WTC11 (cell line): Measurements from ENCODE around the gene CCDC74B. TPM values are rescaled to one million over a fixed set of nuclear protein-coding genes. Genes with fewer than 3 reads are reported as not detected.
"Not testable (repeated sequence)": the region's sequence is repeated elsewhere in the genome, so short reads cannot be mapped to it uniquely, and the experiment has no call there.

Source experiments
- ATAC-seq: fragments of 200-7000 bp; cut with Tn5 transposase; 2 replicates; pipeline ENCODE4 v1.10.0; 2021; ENCODE audit warnings: mild to moderate bottlenecking, moderate library complexity
- Bru-seq: library from RNA; stranded (reverse); fragments of 400-500 nt; gene quantifications from one replicate; lab custom pipeline; 2021; lab: Mats Ljungman, UMichigan
- CTCF ChIA-PET: fragments of 300-600 bp; sonication (Branson Sonifier 250); formaldehyde crosslinking; loops from one replicate; lab custom pipeline; 2021; ENCODE audit warnings: antibody characterized with exemption; lab: Charles Lee
- POLR2A ChIA-PET: fragments of 350-600 bp; sonication (Branson Sonifier 250); formaldehyde crosslinking; loops from one replicate; lab custom pipeline; 2021; ENCODE audit warnings: antibody characterized with exemption; lab: Charles Lee
- DNase-seq: peaks from one replicate; pipeline ENCODE4 v3.0.0; 2021; ENCODE audit warnings: low spot score
- H3K27ac Mint-ChIP-seq: 2 replicates; pipeline ENCODE4 v1.8.0; 2021; ENCODE audit warnings: mixed read lengths
- H3K27me3 Mint-ChIP-seq: 2 replicates; pipeline ENCODE4 v1.8.0; 2021; ENCODE audit warnings: low read depth, mild to moderate bottlenecking, moderate library complexity, mixed read lengths
- H3K36me3 Mint-ChIP-seq: 2 replicates; pipeline ENCODE4 v1.8.0; 2021; ENCODE audit warnings: mixed read lengths
- H3K4me1 Mint-ChIP-seq: 2 replicates; pipeline ENCODE4 v1.8.0; 2022; ENCODE audit warnings: mixed read lengths
- H3K4me3 Mint-ChIP-seq: 2 replicates; pipeline ENCODE4 v1.8.0; 2021; ENCODE audit warnings: mild to moderate bottlenecking, moderate library complexity, mixed read lengths
- H3K9me3 Mint-ChIP-seq: 2 replicates; pipeline ENCODE4 v1.8.0; 2021; ENCODE audit warnings: mixed read lengths
- ARID4B ChIP-seq: sonication (generic); formaldehyde crosslinking; IDR thresholded peaks from 2 replicates; pipeline ENCODE4 v1.8.0; 2023; ENCODE audit warnings: missing genetic modification reagents, mild to moderate bottlenecking, borderline replicate concordance
- ATF2 ChIP-seq: sonication (generic); formaldehyde crosslinking; IDR thresholded peaks from 2 replicates; pipeline ENCODE4 v1.8.1; 2022; ENCODE audit warnings: low read depth, missing genetic modification reagents, borderline replicate concordance
- ATF6 ChIP-seq: sonication (generic); formaldehyde crosslinking; IDR thresholded peaks from 2 replicates; pipeline ENCODE4 v1.8.1; 2023; ENCODE audit warnings: mild to moderate bottlenecking, missing genetic modification reagents
- EMX1 ChIP-seq: fragments of 250-450 bp; sonication (Bioruptor Pico); IDR thresholded peaks from 2 replicates; pipeline ENCODE4 v1.8.0; 2021; ENCODE audit warnings: mild to moderate bottlenecking
- MYBL2 ChIP-seq: sonication (generic); formaldehyde crosslinking; IDR thresholded peaks from 2 replicates; pipeline ENCODE4 v1.8.1; 2023; ENCODE audit warnings: mild to moderate bottlenecking, moderate library complexity, missing genetic modification reagents
- NFYB ChIP-seq: sonication (generic); formaldehyde crosslinking; conservative IDR thresholded peaks from 2 replicates; pipeline ENCODE4 v1.8.0; 2022; ENCODE audit warnings: low read depth, missing genetic modification reagents
- NR1H2 ChIP-seq: sonication (generic); formaldehyde crosslinking; IDR thresholded peaks from 2 replicates; pipeline ENCODE4 v1.9.0; 2021; ENCODE audit warnings: mild to moderate bottlenecking, moderate library complexity, missing genetic modification reagents
- NR2C2 ChIP-seq: sonication (generic); formaldehyde crosslinking; IDR thresholded peaks from 2 replicates; pipeline ENCODE4 v1.8.0; 2022; ENCODE audit warnings: mild to moderate bottlenecking, missing genetic modification reagents
- RELA ChIP-seq: sonication (generic); formaldehyde crosslinking; IDR thresholded peaks from 2 replicates; pipeline ENCODE4 v1.8.1; 2022; ENCODE audit warnings: missing genetic modification reagents, mild to moderate bottlenecking, borderline replicate concordance
- ZBTB21 ChIP-seq: sonication (generic); formaldehyde crosslinking; IDR thresholded peaks from 2 replicates; pipeline ENCODE4 v1.8.1; 2023; ENCODE audit warnings: mild to moderate bottlenecking, missing genetic modification reagents, borderline replicate concordance
- ZNF121 ChIP-seq: sonication (generic); formaldehyde crosslinking; IDR thresholded peaks from 2 replicates; pipeline ENCODE4 v1.8.0; 2023; ENCODE audit warnings: missing genetic modification reagents
- ZNF317 ChIP-seq: sonication (generic); formaldehyde crosslinking; IDR thresholded peaks from 2 replicates; pipeline ENCODE4 v1.8.1; 2023; ENCODE audit warnings: low read depth, mild to moderate bottlenecking, moderate library complexity, missing genetic modification reagents, borderline replicate concordance
- ZNF396 ChIP-seq: fragments of 250-450 bp; sonication (Bioruptor Pico); IDR thresholded peaks from 2 replicates; pipeline ENCODE4 v1.8.0; 2021; ENCODE audit warnings: mild to moderate bottlenecking, moderate library complexity, borderline replicate concordance
- ZNF416 ChIP-seq: fragments of 250-450 bp; sonication (Bioruptor Pico); IDR thresholded peaks from 2 replicates; pipeline ENCODE4 v1.9.0; 2021; ENCODE audit warnings: mild to moderate bottlenecking, inconsistent platforms
- ZNF425 ChIP-seq: fragments of 250-450 bp; sonication (Bioruptor Pico); conservative IDR thresholded peaks from 2 replicates; pipeline ENCODE4 v1.9.0; 2021; ENCODE audit warnings: mild to moderate bottlenecking
- long read RNA-seq, 3 experiments: library from RNA in 1 of 3; library from capped mRNA in 1 of 3; library from polyadenylated mRNA in 1 of 3; unstranded in 2 of 3; stranded (forward) in 1 of 3; transcript quantifications; one replicate each; pipeline ENCODE4 v2.0.0, GENCODE V29; 2021
- total RNA-seq: library from RNA; stranded (reverse); gene quantifications from 3 replicates; pipeline ENCODE4 v1.2.3, GENCODE V29; 2021

CCDC74B gene
- total RNA-seq = 2.8 to 5.4 TPM (median 3.4 TPM) in 3 replicates
- Bru-seq, nascent RNA = percentile 17 among the genes with signal in this experiment
- long read RNA-seq, experiment 1, transcript CCDC74B-201 (8 exons, 1,549 nt) = major isoform, 5 of 6 reads
- long read RNA-seq, experiment 1, partial matches to known transcripts = 0 of 6 reads
- long read RNA-seq, experiment 1, other reads (novel, unspliced or antisense) = 0 of 6 reads
- long read RNA-seq, experiment 2, partial matches to known transcripts = 0 of 2 reads
- long read RNA-seq, experiment 2, other reads (novel, unspliced or antisense) = 0 of 2 reads
- long read RNA-seq, experiment 3 = 0 reads

GRCh38 chr2:130145006-130145414 is at the start of gene CCDC74B:
TSS of gene CCDC74B (minus strand) at chr2:130145112. CDS start at chr2:130144996, 116 bp downstream.
- H3K4me1 Mint-ChIP-seq, H3K27ac Mint-ChIP-seq, H3K27me3 Mint-ChIP-seq, H3K36me3 Mint-ChIP-seq, POLR2A ChIA-PET, CTCF ChIA-PET, H3K9me3 Mint-ChIP-seq: not testable (repeated sequence)
- peak within 1 kb of the TSS; percentile 79 for H3K4me3 Mint-ChIP-seq
- ATAC-seq (peak; percentile 80), DNase-seq (peak; percentile 73)

GRCh38 chr2:130193824-130194223 is 48.9 kb upstream of the CCDC74B start:
- ATAC-seq, DNase-seq, CTCF ChIA-PET, H3K4me1 Mint-ChIP-seq, H3K27me3 Mint-ChIP-seq, H3K9me3 Mint-ChIP-seq, H3K4me3 Mint-ChIP-seq, H3K27ac Mint-ChIP-seq, POLR2A ChIA-PET, H3K36me3 Mint-ChIP-seq: not testable (repeated sequence)

GRCh38 chr2:130192451-130192850 is 47.5 kb upstream of the CCDC74B start:
- DNase-seq, H3K9me3 Mint-ChIP-seq, POLR2A ChIA-PET, H3K36me3 Mint-ChIP-seq, H3K27me3 Mint-ChIP-seq, ATAC-seq, H3K27ac Mint-ChIP-seq, H3K4me3 Mint-ChIP-seq, H3K4me1 Mint-ChIP-seq: not testable (repeated sequence)
- CTCF ChIA-PET = interaction anchor here (0.7 kb wide), 1 partner anchor 140 kb away, joined by 3 read pairs; no protein-coding TSS in a partner anchor

- H3K4me3 Mint-ChIP-seq, H3K9me3 Mint-ChIP-seq, POLR2A ChIA-PET: not testable (repeated sequence)
These were observed 46.4 kb upstream of the CCDC74B start for GRCh38 chr2:130191319-130191718.

GRCh38 chr2:130190237-130190636 is 45.3 kb upstream of the CCDC74B start:
- Mint-ChIP-seq H3K4me3 (no peak overlapping the region), H3K27me3 (no peaks in the 10 kb centered on the region), H3K27ac (no peak overlapping the region), H3K36me3 (no peaks in the 10 kb centered on the region), H3K4me1 (no peaks in the 10 kb centered on the region), H3K9me3 (no peaks in the 10 kb centered on the region)
- no peak for DNase-seq
- ATAC-seq = no peak
- TF ChIP-seq ATF2 (CRISPR knock-in tag) (no peak), ATF6 (CRISPR knock-in tag) (no peak), MYBL2 (CRISPR knock-in tag) (no peak), NR2C2 (CRISPR knock-in tag) (no peak), ZNF121 (CRISPR knock-in tag) (no peak), ARID4B (no peak), NR1H2 (CRISPR knock-in tag) (no peak), ZNF396 (CRISPR knock-in tag) (no peak), ZNF416 (CRISPR knock-in tag) (no peak), EMX1 (CRISPR knock-in tag) (no peak), ZBTB21 (no peak), ZNF317 (CRISPR knock-in tag) (no peak), ZNF425 (CRISPR knock-in tag) (no peak), NFYB (no peak), RELA (CRISPR knock-in tag) (no peak)
- ChIA-PET POLR2A (interaction anchor here (0.6 kb wide), 1 partner anchor 24 kb away, joined by 7 read pairs; no protein-coding TSS in a partner anchor), CTCF (no interaction called here)

More at GRCh38 chr2:130191319-130191718, 46.4 kb upstream of the CCDC74B start:
- CTCF ChIA-PET, H3K36me3 Mint-ChIP-seq, ATAC-seq, H3K4me1 Mint-ChIP-seq, H3K27ac Mint-ChIP-seq, H3K27me3 Mint-ChIP-seq, DNase-seq: not testable (repeated sequence)
